ENCODE measurements around the gene CAPN10. TPM values are rescaled to one million over a fixed set of nuclear protein-coding genes. Genes with fewer than 3 reads are reported as not detected.

Gene CAPN10
- total and polyA plus RNA-seq, 4 donors = 15.0 to 50.8 (median 41.8) TPM

- WGBS (ENCODE audit: insufficient coverage) = 72% methylated on average over 9 of the region's 13 CpGs
- DNase-seq (ENCODE audit: low read depth in 4 of 6, low spot score in 6 of 6) = no peak
- H3K27ac ChIP-seq (ENCODE audit: low read depth, low read length) = no peak overlapping the region
Measured at GRCh38 chr2:240643093-240643810, 56.7 kb downstream of the CAPN10 start.

DNA sequence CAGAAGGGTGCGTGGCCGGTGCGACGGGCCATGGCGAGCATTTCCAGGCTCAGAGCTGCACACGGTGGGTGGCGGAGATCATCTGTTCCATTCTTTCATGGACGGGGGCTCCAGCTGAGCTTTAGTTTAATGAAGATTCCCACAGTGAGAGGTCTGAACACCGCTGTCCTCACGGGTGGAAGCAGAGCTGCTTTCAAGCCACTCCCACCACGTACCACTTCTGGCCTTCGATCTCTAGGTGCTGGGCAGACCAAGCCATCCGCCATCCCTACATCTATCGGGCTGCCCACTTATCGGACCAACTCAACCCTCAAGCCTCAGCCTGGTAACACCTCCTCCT lies 57.2 kb downstream of the CAPN10 start:
- no peak overlapping the region for H3K27ac ChIP-seq (ENCODE audit: low read depth, low read length)
- H3K36me3 ChIP-seq (ENCODE audit: control insufficient read depth, insufficient read depth, low read length) = no peaks in the 10 kb centered on the region
- H3K4me1 ChIP-seq (ENCODE audit: control insufficient read depth, insufficient read depth, low read length) = peaks cover 10% of the 10 kb centered on the region
- no peak for DNase-seq (ENCODE audit: low read depth in 4 of 6, low spot score in 6 of 6)
- WGBS (ENCODE audit: insufficient coverage) = 73% methylated on average over 15 of the region's 15 CpGs
- no peak overlapping the region for H3K4me3 ChIP-seq (ENCODE audit: low read depth, low read length)
- peaks cover 4% of the 10 kb centered on the region for H3K27me3 ChIP-seq (ENCODE audit: control insufficient read depth, insufficient read depth, low read length)
- no peaks in the 10 kb centered on the region for H3K9me3 ChIP-seq (ENCODE audit: control insufficient read depth, insufficient read depth, low read length)

More at GRCh38 chr2:240643093-240643810, 56.7 kb downstream of the CAPN10 start:
- no peaks in the 10 kb centered on the region for H3K36me3 ChIP-seq (ENCODE audit: control insufficient read depth, insufficient read depth, low read length)
- no peak overlapping the region for H3K4me3 ChIP-seq (ENCODE audit: low read depth, low read length)
- H3K4me1 ChIP-seq (ENCODE audit: control insufficient read depth, insufficient read depth, low read length) = peaks cover 10% of the 10 kb centered on the region
- H3K27me3 ChIP-seq (ENCODE audit: control insufficient read depth, insufficient read depth, low read length) = peaks cover 4% of the 10 kb centered on the region
- H3K9me3 ChIP-seq (ENCODE audit: control insufficient read depth, insufficient read depth, low read length) = no peaks in the 10 kb centered on the region

GRCh38 chr2:240644171-240644651 lies 57.7 kb downstream of the CAPN10 start:
- Histone ChIP-seq H3K4me1 (ENCODE audit: control insufficient read depth, insufficient read depth, low read length) (peaks cover 10% of the 10 kb centered on the region), H3K27me3 (ENCODE audit: control insufficient read depth, insufficient read depth, low read length) (peaks cover 4% of the 10 kb centered on the region), H3K27ac (ENCODE audit: low read depth, low read length) (no peak overlapping the region), H3K4me3 (ENCODE audit: low read depth, low read length) (no peak overlapping the region), H3K36me3 (ENCODE audit: control insufficient read depth, insufficient read depth, low read length) (no peaks in the 10 kb centered on the region), H3K9me3 (ENCODE audit: control insufficient read depth, insufficient read depth, low read length) (no peaks in the 10 kb centered on the region)
- no peak for DNase-seq (ENCODE audit: low read depth in 4 of 6, low spot score in 6 of 6)
- whole genome bisulfite sequencing (ENCODE audit: insufficient coverage) = 64% methylated on average over 10 of the region's 14 CpGs

- H3K4me3 ChIP-seq (ENCODE audit: low read depth, low read length) = no peak overlapping the region
- H3K27ac ChIP-seq (ENCODE audit: low read depth, low read length) = no peak overlapping the region
- WGBS (ENCODE audit: insufficient coverage) = 64% methylated on average over 8 of the region's 8 CpGs
- DNase-seq (ENCODE audit: low read depth in 4 of 6, low spot score in 6 of 6) = no peak
- H3K4me1 ChIP-seq (ENCODE audit: control insufficient read depth, insufficient read depth, low read length) = peaks cover 10% of the 10 kb centered on the region
- no peaks in the 10 kb centered on the region for H3K36me3 ChIP-seq (ENCODE audit: control insufficient read depth, insufficient read depth, low read length)
- no peaks in the 10 kb centered on the region for H3K9me3 ChIP-seq (ENCODE audit: control insufficient read depth, insufficient read depth, low read length)
- H3K27me3 ChIP-seq (ENCODE audit: control insufficient read depth, insufficient read depth, low read length) = peaks cover 4% of the 10 kb centered on the region
Measured at GRCh38 chr2:240644859-240645301, 58.3 kb downstream of the CAPN10 start.

DNA sequence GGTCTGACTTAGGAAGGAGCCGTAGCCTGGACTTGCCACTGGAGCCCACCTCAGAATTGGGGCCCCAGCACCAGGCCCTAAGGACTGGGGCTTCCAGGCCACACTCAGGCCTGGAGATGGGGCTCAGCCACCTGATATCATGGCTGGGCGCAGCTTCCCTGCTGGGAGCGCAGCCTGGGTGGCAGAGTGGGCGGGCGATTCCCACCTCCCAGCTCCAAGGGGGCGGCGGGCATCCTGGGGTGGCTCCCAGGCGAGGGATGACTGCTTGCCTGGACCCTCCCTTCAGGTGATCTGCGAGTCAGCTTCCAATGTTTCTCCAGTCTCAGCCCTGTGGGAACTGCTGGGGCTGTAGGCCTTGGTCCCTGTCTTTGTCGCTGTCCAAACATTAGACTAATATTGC lies 58.8 kb downstream of the CAPN10 start:
- Histone ChIP-seq H3K9me3 (ENCODE audit: control insufficient read depth, insufficient read depth, low read length) (no peaks in the 10 kb centered on the region), H3K27me3 (ENCODE audit: control insufficient read depth, insufficient read depth, low read length) (peaks cover 5% of the 10 kb centered on the region), H3K4me1 (ENCODE audit: control insufficient read depth, insufficient read depth, low read length) (peaks cover 10% of the 10 kb centered on the region), H3K27ac (ENCODE audit: low read depth, low read length) (no peak overlapping the region), H3K36me3 (ENCODE audit: control insufficient read depth, insufficient read depth, low read length) (no peaks in the 10 kb centered on the region), H3K4me3 (ENCODE audit: low read depth, low read length) (no peak overlapping the region)
- no peak for DNase-seq (ENCODE audit: low read depth in 4 of 6, low spot score in 6 of 6)
- WGBS (ENCODE audit: insufficient coverage) = 86% methylated on average over 9 of the region's 10 CpGs

GRCh38 chr2:240645801-240646175 lies 59.3 kb downstream of the CAPN10 start:
- H3K27ac ChIP-seq (ENCODE audit: low read depth, low read length) = no peak overlapping the region
- H3K36me3 ChIP-seq (ENCODE audit: control insufficient read depth, insufficient read depth, low read length) = no peaks in the 10 kb centered on the region
- H3K9me3 ChIP-seq (ENCODE audit: control insufficient read depth, insufficient read depth, low read length) = no peaks in the 10 kb centered on the region
- no peak for DNase-seq (ENCODE audit: low read depth in 4 of 6, low spot score in 6 of 6)
- H3K27me3 ChIP-seq (ENCODE audit: control insufficient read depth, insufficient read depth, low read length) = peaks cover 7% of the 10 kb centered on the region
- no peak overlapping the region for H3K4me3 ChIP-seq (ENCODE audit: low read depth, low read length)
- WGBS (ENCODE audit: insufficient coverage) = 89% methylated on average over 10 of the region's 10 CpGs
- H3K4me1 ChIP-seq (ENCODE audit: control insufficient read depth, insufficient read depth, low read length) = peaks cover 10% of the 10 kb centered on the region

- peaks cover 5% of the 10 kb centered on the region for H3K27me3 ChIP-seq (ENCODE audit: control insufficient read depth, insufficient read depth, low read length)
- no peak overlapping the region for H3K4me3 ChIP-seq (ENCODE audit: low read depth, low read length)
- H3K36me3 ChIP-seq (ENCODE audit: control insufficient read depth, insufficient read depth, low read length) = no peaks in the 10 kb centered on the region
- no peak for DNase-seq (ENCODE audit: low read depth in 4 of 6, low spot score in 6 of 6)
- no peak overlapping the region for H3K27ac ChIP-seq (ENCODE audit: low read depth, low read length)
- WGBS (ENCODE audit: insufficient coverage) = 83% methylated on average over 36 of the region's 36 CpGs
- H3K9me3 ChIP-seq (ENCODE audit: control insufficient read depth, insufficient read depth, low read length) = no peaks in the 10 kb centered on the region
- peaks cover 10% of the 10 kb centered on the region for H3K4me1 ChIP-seq (ENCODE audit: control insufficient read depth, insufficient read depth, low read length)
Measured at GRCh38 chr2:240646176-240646899, 59.8 kb downstream of the CAPN10 start.

DNA sequence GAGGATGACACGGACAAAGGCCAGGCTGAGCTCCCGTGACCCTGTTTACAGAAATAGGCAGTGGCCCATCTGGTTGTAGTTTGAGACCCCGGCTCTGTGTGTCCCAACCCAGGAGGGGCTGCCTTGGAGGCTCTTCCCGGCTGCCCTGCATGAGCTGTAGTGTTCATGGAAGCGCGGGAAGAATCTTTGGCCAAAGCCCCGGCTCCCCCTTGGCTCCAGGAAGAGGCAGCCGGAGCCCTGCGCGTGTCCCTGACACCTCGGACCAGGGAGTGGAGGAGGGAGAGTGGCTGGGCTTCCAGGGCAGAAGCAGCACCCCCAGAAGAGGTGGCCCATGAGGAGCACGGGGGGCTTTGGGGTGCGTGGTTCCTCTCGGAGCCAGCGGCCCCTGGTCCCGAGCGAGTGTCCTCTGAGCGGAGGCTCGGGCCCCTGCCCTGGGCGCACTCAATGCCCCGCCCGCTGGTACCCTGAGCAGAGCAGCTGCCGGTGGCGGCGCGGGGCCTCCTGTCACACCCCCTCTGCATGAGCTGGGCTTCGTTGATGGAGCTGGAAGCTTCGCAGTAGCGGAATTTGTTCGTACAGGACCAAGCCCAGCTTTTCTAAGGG lies 60.5 kb downstream of the CAPN10 start:
- 75% methylated on average over 28 of the region's 30 CpGs for WGBS (ENCODE audit: insufficient coverage)
- H3K4me3 ChIP-seq (ENCODE audit: low read depth, low read length) = no peak overlapping the region
- no peak overlapping the region for H3K27ac ChIP-seq (ENCODE audit: low read depth, low read length)
- no peaks in the 10 kb centered on the region for H3K36me3 ChIP-seq (ENCODE audit: control insufficient read depth, insufficient read depth, low read length)
- H3K4me1 ChIP-seq (ENCODE audit: control insufficient read depth, insufficient read depth, low read length) = peaks cover 10% of the 10 kb centered on the region
- H3K9me3 ChIP-seq (ENCODE audit: control insufficient read depth, insufficient read depth, low read length) = no peaks in the 10 kb centered on the region
- DNase-seq (ENCODE audit: low read depth in 4 of 6, low spot score in 6 of 6) = no peak
- peaks cover 5% of the 10 kb centered on the region for H3K27me3 ChIP-seq (ENCODE audit: control insufficient read depth, insufficient read depth, low read length)

DNA sequence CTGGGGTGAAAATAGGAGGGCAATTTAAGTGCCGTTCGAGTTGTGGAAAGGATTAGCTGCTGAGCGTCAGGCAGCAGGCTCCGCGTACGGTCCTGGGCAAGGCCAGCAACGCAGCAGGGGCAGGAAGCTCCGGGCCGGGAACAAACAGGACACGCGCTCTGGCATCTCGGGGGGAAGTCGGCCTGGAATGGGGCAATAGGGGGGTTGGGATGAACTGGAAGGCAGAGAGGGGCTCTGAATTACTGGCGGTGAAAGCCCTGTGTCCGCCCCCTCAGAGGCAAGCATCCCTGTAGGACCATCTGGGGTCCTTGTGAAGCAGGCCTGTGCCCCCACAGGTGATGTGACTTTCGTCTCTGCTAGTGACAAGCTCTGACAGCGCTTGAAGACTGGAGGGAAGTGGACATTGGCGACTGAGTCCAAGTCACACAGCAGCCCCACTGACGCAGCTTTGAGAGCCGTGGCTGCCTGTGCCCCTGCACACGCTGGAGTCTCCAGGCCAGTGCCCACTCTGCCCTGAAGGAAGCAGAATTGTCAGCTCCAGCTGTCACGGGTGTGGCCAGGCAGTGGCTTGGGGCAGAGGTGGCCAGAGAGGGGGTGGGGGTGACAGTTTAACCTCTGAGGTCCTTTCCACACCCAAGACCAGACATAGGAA lies 61.1 kb downstream of the CAPN10 start:
- WGBS (ENCODE audit: insufficient coverage) = 75% methylated on average over 22 of the region's 22 CpGs
- Histone ChIP-seq H3K4me3 (ENCODE audit: low read depth, low read length) (no peak overlapping the region), H3K27me3 (ENCODE audit: control insufficient read depth, insufficient read depth, low read length) (peaks cover 5% of the 10 kb centered on the region), H3K4me1 (ENCODE audit: control insufficient read depth, insufficient read depth, low read length) (peaks cover 10% of the 10 kb centered on the region), H3K27ac (ENCODE audit: low read depth, low read length) (no peak overlapping the region), H3K9me3 (ENCODE audit: control insufficient read depth, insufficient read depth, low read length) (no peaks in the 10 kb centered on the region), H3K36me3 (ENCODE audit: control insufficient read depth, insufficient read depth, low read length) (no peaks in the 10 kb centered on the region)
- no peak for DNase-seq (ENCODE audit: low read depth in 4 of 6, low spot score in 6 of 6)

Data from spinal cord (tissue), 10 donors.